Heart left ventricle (tissue), 16 donors: ENCODE data around the gene SEC14L5. TPM values are rescaled to one million over a fixed set of nuclear protein-coding genes. Genes with fewer than 3 reads are reported as not detected.

Experiments
- ATAC-seq, 4 donors: fragments of 200-7000 bp; cut with Tn5 transposase; one replicate each; pipeline ENCODE4 v1.9.1; 2020 to 2022; ENCODE audit warnings: moderate library complexity in 4 of 4, mild to moderate bottlenecking in 3 of 4, moderate number of reproducible peaks in 1 of 4
- DNase-seq, 5 donors: peaks; one replicate each; pipeline ENCODE4 v3.0.0-alpha.2; 2020
- H3K27ac ChIP-seq, 12 donors: fragments of 200-600 bp; sonication (generic) in 4 of 12; one replicate each; pipeline versions ENCODE4 v1.5.0 to v1.8.0; 2016 to 2022; ENCODE audit warnings: mild to moderate bottlenecking in 2 of 12
- H3K27me3 ChIP-seq, 9 donors: fragments of 200-600 bp; sonication (generic) in 2 of 9; one replicate each; pipeline versions ENCODE4 v1.5.1 to v1.8.0; 2016 to 2022; ENCODE audit warnings: mild to moderate bottlenecking in 3 of 9
- H3K36me3 ChIP-seq, 9 donors: fragments of 200-600 bp; sonication (generic) in 2 of 9; one replicate each; pipeline versions ENCODE4 v1.5.0 to v1.8.0; 2018 to 2022; ENCODE audit warnings: mild to moderate bottlenecking in 2 of 9
- H3K4me1 ChIP-seq, 12 donors: fragments of 200-600 bp; sonication (generic) in 4 of 12; one replicate each; pipeline versions ENCODE4 v1.5.0 to v1.8.0; 2016 to 2022; ENCODE audit warnings: mild to moderate bottlenecking in 3 of 12
- H3K4me3 ChIP-seq, 12 donors: fragments of 200-600 bp; sonication (generic) in 4 of 12; one replicate each; pipeline versions ENCODE4 v1.5.0 to v1.8.0; 2017 to 2022; ENCODE audit warnings: mild to moderate bottlenecking in 9 of 12, moderate library complexity in 4 of 12
- H3K9me3 ChIP-seq, 12 donors: fragments of 200-600 bp; sonication (generic) in 4 of 12; one replicate each; pipeline versions ENCODE4 v1.5.0 to v1.8.0; 2016 to 2022; ENCODE audit warnings: mild to moderate bottlenecking in 1 of 12
- POLR2A ChIP-seq, 2 donors: fragments of 450-650 bp; IDR thresholded peaks; one replicate each; pipeline ENCODE4 v1.6.1; 2017; ENCODE audit warnings: antibody characterized with exemption in 2 of 2, mild to moderate bottlenecking in 2 of 2, moderate library complexity in 2 of 2
- WGBS, 4 donors: extraction: QIAGEN DNeasy Blood & Tissue Kit in 2 of 4; methylation state at CpG; one replicate each; pipeline versions ENCODE4 v1.1.5 to v1.1.7; 2013 to 2018; 5-methylcytosine and 5-hydroxymethylcytosine counted together
- intact Hi-C, 10 donors: fragments of 100-400 bp; cut with DNase I; formaldehyde crosslinking; loops; one replicate each; pipeline versions ENCODE4 v1.11.1 to v1.14.2; 2022
- polyA plus RNA-seq, 2 donors: library from polyadenylated mRNA; stranded (reverse); fragments of 200-250 nt; gene quantifications; one replicate each; pipeline ENCODE4 v1.2.3, GENCODE V29; 2013
- total RNA-seq, 9 donors: library from RNA; depleted of rRNA in 2 of 9; stranded (reverse); fragments of >200 nt in 2 of 9; fragmentation: NEBNext Ultra II Directional in 3 of 9; extraction: Animal tissue kit (Norgen Biotek cat#: 25700) in 3 of 9; gene quantifications; one replicate each; pipeline versions ENCODE4 v1.1.0 to v1.2.4, GENCODE V29; 2016 to 2023
- TF ChIP-seq, protein P1 (sequence below), 12 donors: fragments of 200-600 bp; sonication (generic) in 4 of 12; IDR thresholded peaks; one replicate each; pipeline versions ENCODE4 v1.5.0 to v1.8.0; 2018 to 2022; ENCODE audit warnings: antibody characterized with exemption in 12 of 12, mild to moderate bottlenecking in 5 of 12
- donor health status: ischemic (EF 13 %, LVEDD 7.1; RV severe dilation, severe dysfunction).
- donor health status: healthy with polysubstance abuse.
- donor health status: DM: no; HTN: yes; CAD: no.
- donor health status: DM: no; HTN: no; CAD: no.
- donor health status: ischemic (EF 25% LVEDD 6.9; RV normal size, moderate dysfunction).
- donor health status: ischemic (EF 25% LVEDD 5.7; RV mildly dilated, moderate dysfunction).
- donor health status: healthy.
- donor health status: DM: yes; HTN: yes; CAD: no.
- donor health status: ischemic (EF 35%, LVEDD 5.7; RV mildly dilated, moderate dysfunction).
- donor health status: nonischemic (EF 11% LVEDD 7.7; RV severe dilation, severe dysfunction).
- donor health status: DM: yes; HTN: yes; CAD: no.
- donor health status: PGD.
- donor health status: ischemic (EF 29% LVEDD 5.4; RV normal size, mild dysfunction).
- donor health status: nonischemic (EF 23%, LVEDD 6.1; RV moderate dilation, normal function).

SEC14L5 gene
- total and polyA plus RNA-seq, 11 donors: 0.11 to 25.4 (median 5.7) TPM

DNA sequence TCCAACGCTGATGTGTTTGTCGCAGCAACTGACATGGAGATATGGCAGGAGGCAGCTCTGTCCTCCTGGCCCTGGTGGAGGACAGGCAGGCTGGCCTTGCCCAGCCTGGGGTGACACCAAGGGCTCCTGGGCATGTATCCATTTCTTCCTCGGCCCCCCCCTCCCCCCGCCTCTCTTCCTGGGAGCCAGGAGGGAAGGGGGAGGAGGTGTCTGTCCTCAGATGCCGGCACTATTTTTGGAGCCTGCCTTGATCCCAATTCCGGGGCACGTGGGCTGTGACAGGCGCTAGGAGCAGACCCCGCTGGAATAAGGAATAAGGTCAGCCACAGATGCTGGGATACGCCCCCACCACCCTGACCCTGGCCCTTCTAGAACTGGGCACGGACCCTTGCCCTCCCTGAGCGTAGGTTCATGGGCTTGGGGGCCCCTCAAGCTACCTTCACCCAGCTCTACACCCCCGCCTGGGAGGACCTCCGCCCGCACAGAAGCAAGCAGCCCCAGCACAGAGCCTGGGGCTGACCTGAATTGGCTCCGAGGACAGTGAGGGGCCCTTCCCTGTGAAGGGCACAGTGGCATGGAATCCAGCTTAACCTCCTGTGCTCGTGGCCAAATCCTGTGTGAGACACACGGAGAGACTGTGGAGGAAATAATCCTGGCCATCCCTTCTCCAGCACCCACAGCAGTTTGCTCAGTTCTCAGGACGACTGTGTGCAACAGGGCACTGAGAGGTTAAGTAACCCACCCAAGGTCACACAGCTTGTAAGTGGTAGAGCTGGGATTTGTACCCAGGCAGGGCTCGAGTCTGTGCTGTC lies 24.1 kb downstream of the SEC14L5 start:
- Histone ChIP-seq H3K4me3 (peak overlapping the region in 7 of 12 donors; percentile 17 to 41 (median 22)), H3K36me3 (no peaks in the 10 kb centered on the region), H3K9me3 (peaks cover 0 to 7% (median 0%) of the 10 kb centered on the region in 12 donors), H3K27me3 (peaks cover 0 to 8% (median 0%) of the 10 kb centered on the region in 9 donors), H3K27ac (peak overlapping the region; percentile 4 to 96 (median 82)), H3K4me1 (peaks cover 0 to 14% (median 1%) of the 10 kb centered on the region in 12 donors)
- intact Hi-C loops: no loop called here
- DNase-seq (peak in 4 of 5 donors; percentile 69 to 82 (median 76)), ATAC-seq (peak; percentile 96 to 98 (median 96))
- 16 to 26% (median 22%) methylated on average over 11 to 20 of the region's 20 CpGs for WGBS, 4 donors
- TF ChIP-seq POLR2A (IDR thresholded peaks at IDR 0.05): no peak
- TF ChIP-seq, protein P1, sequence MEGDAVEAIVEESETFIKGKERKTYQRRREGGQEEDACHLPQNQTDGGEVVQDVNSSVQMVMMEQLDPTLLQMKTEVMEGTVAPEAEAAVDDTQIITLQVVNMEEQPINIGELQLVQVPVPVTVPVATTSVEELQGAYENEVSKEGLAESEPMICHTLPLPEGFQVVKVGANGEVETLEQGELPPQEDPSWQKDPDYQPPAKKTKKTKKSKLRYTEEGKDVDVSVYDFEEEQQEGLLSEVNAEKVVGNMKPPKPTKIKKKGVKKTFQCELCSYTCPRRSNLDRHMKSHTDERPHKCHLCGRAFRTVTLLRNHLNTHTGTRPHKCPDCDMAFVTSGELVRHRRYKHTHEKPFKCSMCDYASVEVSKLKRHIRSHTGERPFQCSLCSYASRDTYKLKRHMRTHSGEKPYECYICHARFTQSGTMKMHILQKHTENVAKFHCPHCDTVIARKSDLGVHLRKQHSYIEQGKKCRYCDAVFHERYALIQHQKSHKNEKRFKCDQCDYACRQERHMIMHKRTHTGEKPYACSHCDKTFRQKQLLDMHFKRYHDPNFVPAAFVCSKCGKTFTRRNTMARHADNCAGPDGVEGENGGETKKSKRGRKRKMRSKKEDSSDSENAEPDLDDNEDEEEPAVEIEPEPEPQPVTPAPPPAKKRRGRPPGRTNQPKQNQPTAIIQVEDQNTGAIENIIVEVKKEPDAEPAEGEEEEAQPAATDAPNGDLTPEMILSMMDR (IDR thresholded peaks at IDR 0.05): no peak

DNA sequence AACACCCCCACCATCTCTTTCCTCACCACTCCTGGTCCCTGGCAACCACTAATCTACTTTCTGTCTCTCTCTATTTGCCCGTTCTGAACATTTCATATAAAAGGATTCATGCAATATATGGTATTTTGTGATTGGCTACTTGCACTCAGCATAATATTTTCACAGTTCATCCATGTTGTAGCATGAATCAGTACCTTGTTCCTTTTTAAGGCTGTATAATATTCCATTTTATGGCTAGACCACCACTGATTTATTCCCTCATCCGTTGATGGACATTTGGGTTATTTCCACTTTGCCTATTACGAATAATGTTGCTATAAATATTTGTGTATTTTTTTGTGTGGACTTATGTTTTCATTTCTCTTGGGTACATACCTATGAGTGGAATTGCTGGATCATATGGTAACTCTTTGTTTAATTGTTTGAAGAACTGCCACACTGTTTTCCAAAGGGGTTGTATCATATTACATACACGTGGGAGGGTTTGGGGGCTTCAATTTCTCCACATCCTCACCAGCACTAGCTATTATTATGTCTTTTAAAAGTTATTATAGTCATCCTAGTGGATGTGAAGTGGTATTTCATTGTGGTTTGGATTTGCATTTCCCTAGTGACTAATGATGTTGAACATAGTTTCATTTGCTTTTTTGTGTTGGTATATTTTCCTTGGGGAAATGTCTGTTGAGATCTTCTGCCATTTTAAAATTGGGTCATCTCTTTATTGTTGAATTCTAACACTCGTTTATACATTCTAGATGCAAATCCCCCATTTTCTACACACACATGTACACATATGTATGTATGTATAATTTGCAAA lies 26.3 kb downstream of the SEC14L5 start:
- intact Hi-C loops: no loop called here
- H3K36me3 ChIP-seq: no peaks in the 10 kb centered on the region
- H3K4me1 ChIP-seq: peaks cover 0 to 15% (median 1%) of the 10 kb centered on the region in 12 donors
- H3K4me3 ChIP-seq: no peak overlapping the region
- H3K9me3 ChIP-seq: peaks cover 0 to 7% (median 0%) of the 10 kb centered on the region in 12 donors
- no peak for TF ChIP-seq POLR2A (IDR thresholded peaks at IDR 0.05)
- TF ChIP-seq, protein P1 (IDR thresholded peaks at IDR 0.05): no peak
- no peak overlapping the region for H3K27ac ChIP-seq
- 72 to 78% (median 74%) methylated on average over 5 of the region's 5 CpGs for WGBS, 4 donors
- H3K27me3 ChIP-seq: peaks cover 0 to 28% (median 15%) of the 10 kb centered on the region in 9 donors
- DNase-seq (no peak), ATAC-seq (no peak)

DNA sequence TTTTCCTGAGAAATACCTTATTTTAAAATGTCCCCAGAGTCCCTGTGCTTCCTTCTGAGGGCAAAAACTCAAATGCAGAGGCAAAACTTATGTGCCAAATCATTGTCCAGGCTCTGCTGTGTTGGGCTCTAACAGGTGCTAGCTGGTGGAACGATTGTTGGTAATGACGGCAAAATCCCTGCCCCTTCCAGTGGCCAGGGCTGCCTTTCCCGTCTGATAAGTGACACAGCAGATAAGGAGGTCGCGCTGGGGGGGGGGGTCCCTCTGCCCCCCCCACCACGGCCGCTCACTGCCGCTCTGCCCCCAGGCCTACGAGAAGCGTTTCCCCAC lies 29.1 kb downstream of the SEC14L5 start:
- TF ChIP-seq, protein P1 (IDR thresholded peaks at IDR 0.05): no peak
- no peak for TF ChIP-seq POLR2A (IDR thresholded peaks at IDR 0.05)
- Histone ChIP-seq H3K4me1 (peaks cover 0 to 9% (median 1%) of the 10 kb centered on the region in 12 donors), H3K36me3 (no peaks in the 10 kb centered on the region), H3K27ac (no peak overlapping the region), H3K4me3 (peak overlapping the region in 2 of 12 donors; percentile 6 to 10), H3K27me3 (peaks cover 0 to 50% (median 21%) of the 10 kb centered on the region in 9 donors), H3K9me3 (peaks cover 0 to 7% (median 0%) of the 10 kb centered on the region in 12 donors)
- ATAC-seq (no peak), DNase-seq (no peak)
- intact Hi-C loops: no loop called here
- WGBS, 4 donors: 0 to 7% (median 4%) methylated on average over 3 to 10 of the region's 10 CpGs
